GM13977 (cell line): ENCODE data around the gene C20orf96.

Experiments used
- DNase-seq: peaks from one replicate; pipeline ENCODE4 v3.0.0; 2012; ENCODE audit warnings: low spot score
- CTCF ChIP-seq: IDR thresholded peaks from 2 replicates; pipeline ENCODE4 v1.5.1; 2012; ENCODE audit warnings: mild to moderate bottlenecking, control low read depth; ENCODE audit not compliant: insufficient read depth; ENCODE audit errors: extremely low read depth, missing control alignments
- in situ Hi-C: fragments of 300-500 bp; cut with MboI; formaldehyde crosslinking; loops from one replicate; pipeline ENCODE4 v1.12.0; 2022; ENCODE audit warnings: low sequenced_read_pairs, low pct_unique_long_range_greater_than_20kb, mixed read lengths, inconsistent platforms; ENCODE audit not compliant: unreplicated experiment

C20orf96 gene

DNA sequence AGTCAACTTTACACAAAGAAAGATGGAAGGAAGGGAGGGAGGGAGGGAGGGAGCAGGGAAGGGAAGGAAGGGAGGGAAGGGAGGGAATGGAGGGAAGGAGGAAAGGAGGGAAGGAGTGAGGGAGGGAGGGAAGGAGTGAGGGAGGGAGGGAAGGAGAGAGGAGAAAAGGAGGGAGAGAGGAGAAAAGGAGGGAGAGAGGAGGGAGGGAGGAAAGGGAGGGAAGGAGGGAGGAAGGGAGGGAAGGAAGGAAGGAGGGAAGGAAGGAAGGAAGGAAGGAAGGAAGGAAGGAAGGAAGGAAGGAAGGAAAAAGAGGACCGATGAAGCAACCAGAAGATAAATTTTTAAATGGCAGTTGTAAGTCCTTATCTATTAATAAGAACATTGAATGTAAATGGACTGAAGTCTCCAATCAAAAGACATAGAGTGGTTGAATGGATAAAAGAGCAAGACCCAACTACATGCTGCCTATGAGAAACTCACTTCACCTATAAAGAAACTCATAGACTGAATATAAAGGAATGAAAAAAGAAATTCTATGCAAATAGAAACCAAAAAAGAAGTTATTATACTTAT is 69.2 kb downstream of the C20orf96 start:
- no peak for TF ChIP-seq CTCF
- in situ Hi-C loops = loop anchor here (10.0 kb wide), 1 partner anchor 113 kb away; no protein-coding TSS in a partner anchor
- DNase-seq = no peak
